OCI-M1 (cell line): ENCODE measurements around the gene GJA5.

ENCODE experiments used
- DNase-seq: peaks from one replicate; lab custom pipeline; 2025; lab: John Stamatoyannopoulos, UW

The GJA5 gene

DNA sequence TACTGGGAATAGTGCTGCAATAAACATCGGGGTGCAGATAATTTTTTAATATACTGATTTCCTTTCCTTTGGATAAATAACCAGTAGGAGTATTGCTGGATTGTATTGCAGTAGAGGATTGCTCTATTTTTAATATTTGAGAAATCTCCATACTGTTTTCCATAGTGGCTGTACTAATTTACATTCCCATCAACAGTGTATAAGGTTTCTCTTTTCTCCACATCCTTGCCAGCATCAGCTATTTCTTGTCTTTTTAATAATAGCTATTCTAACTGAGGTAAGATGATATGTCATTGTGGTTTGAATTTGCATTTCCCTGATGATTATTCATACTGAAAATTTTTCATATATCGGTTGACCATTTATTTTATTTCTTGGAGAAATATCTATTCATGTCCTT lies 31.1 kb downstream of the GJA5 start:
- no peak for DNase-seq

DNA sequence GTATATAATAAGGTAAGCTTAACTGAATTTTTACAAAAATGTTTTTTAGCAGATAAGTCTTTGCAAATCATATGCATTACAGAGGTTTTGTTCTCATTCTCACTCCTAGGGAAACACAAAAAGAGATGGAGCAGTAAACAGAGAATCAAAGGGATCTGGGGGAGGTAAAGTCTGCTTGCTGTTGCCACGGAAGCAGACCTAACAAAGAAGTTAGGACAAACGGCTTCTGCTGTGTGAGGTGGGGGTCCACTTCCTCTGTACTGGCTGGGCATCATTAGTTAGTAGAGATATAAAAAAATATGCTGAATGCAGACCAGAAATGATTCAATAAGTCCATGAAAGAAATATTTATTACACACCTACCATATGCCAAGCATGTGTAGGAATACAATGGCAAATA lies 34.2 kb downstream of the GJA5 start:
- no peak for DNase-seq

DNA sequence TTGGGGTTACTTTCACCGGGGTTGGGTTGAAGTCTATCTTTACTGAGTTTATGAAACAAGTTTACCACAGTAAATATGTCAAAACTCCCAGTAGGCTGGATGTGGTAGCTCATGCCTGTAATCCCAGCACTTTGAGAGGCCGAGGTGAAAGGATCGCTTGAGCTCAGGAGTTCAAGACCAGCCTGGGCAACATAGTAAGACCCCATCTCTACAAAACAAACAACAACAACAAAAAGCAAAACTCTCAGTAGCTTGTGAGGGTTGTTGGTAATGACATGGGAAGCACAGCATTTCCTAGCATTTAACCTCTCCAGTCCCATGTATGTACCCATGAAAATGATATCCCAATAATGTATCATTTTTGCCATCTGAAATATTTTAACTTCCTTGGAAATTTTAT lies 34.7 kb downstream of the GJA5 start:
- DNase-seq = no peak

DNA sequence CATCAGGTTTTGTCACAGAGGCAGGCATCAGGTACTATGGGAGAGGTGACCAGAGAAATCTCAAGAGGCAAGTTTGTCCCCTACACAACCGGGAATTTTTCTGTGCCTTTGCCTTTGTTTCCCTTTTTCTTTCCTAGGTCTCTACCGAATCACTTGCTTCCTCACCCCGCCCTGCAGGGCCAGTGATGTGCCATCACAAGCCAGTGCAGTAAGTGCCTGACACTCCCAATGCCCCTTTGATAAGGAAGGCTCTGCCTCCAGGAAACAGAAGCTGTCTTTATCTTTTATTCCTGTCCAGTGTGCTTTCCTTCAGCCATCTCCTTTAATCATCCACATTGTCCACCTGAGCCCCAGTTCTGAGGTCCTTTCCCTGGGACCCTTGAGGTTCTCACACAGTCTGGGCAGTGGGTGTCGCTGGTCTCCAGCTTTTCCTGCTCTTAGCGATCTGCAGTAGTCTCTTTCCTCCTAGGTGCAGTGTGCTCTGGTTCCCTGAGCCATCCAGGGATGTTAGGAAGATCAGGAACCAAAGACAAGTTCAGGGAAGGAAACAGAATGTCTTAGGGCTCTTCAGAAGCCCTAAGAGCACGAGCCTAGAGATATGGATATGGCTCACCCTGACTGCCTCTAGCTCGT lies 36.6 kb downstream of the GJA5 start:
- DNase-seq = peak; percentile 69

DNA sequence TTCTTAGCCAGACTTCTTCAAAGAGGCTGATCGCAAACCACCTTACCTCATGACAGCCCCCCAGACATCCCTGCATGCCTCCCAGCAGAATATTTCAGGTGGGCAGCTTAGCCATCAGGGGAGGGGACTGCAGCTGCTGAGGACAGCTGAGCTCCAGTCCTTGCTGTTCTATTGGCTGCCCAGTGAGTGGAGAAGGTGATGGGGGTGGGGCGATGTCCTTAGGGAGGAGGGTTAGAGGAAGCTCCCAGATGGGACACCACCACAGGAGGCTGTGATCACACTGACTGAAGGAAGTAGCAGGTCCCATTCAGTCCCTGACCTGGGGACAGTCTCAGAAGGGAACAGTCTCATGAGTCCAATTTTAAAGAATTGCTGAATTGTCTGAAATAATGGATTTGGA lies 38.3 kb downstream of the GJA5 start:
- DNase-seq = no peak

DNA sequence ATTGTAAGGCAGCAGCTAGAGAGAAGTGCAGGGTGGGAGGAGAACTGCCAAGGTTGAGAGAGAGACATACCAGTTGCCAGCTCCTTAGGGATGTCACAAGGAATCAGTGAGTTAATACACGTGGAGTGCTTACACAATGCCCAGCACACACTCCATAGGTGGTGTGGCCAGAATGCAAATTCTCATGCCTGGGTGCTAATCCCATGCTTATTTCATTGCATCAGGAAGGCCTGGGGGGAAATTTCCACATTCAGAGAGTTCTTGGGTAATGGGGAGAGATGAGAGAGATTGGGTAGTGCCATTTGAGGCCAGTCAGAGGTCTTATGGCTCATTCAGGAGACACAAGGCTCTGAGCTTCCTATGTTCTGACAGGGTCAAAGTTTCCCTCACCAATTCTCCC lies 38.7 kb downstream of the GJA5 start:
- no peak for DNase-seq

DNA sequence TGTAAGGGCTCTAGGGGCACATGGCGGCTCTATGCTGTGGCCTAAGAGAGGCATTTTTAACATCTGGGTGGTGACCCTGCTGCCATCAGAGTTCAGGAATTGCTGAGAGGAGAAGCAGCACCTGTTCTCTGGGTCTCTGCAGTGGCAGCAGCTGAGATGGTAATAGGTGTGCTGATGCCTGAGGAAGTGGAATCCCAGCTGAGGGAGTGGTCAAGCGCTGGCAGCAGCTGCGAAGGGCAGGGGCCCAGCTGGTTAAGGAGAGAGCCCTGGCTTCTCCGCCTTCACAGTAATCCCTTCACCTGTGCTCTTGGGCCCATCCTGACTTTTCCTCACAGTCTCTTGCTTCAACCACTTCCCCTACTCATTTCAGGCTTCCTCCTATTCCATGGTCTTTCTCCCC lies 39.8 kb downstream of the GJA5 start:
- no peak for DNase-seq

DNA sequence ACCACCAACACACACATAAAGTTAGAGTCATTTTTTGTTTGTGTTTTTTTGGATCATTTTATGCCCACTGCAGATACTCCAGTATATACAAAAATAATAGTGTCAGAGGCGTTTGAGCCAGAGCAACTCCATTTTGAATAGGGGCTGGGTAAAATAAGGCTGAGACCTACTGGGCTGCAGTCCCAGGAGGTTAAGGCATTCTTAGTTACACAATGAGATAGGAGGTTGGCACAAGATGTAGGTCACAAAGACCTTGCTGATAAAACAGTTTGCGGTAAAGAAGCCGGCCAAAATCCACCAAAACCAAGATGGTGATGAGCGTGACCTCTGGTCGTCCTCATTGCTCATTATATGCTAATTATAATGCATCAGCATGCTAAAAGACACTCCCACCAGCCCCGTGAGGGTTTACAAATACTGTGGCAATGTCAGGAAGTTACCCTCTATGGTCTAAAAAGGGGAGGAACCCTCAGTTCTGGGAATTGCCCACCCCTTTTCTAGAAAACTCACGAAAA lies 40.6 kb downstream of the GJA5 start:
- DNase-seq = peak; percentile 77

DNA sequence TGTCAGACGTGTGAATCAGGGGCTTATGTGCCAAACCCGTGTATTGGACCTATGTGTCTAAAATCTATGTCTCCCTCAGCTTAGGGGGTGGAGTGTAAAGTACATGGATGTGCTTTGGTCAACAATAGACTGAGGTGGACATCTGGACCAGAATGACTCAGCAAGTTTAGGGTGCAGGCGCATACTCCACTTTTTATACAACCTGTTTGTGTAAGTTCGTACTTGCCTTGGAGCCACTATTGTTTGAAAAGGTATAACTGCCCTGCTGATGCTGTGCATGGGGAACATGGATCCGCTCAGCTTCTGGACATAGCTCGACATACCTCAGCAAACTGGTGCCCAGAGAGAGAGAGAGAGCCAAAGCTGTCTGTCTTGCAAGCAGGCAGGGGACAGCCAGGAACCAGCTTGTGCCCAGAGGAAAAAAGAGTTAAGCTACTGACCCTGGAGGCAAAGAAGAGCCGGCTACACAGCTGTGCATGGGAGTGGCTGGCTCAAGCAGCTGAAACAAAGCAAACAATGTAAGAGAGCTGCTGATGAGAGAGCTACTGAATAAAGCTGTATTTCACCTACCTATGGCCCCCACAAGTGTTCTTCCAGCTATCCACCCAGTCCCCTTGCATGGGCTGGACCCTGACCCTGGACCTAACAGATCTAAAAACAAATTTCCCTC lies 41.2 kb downstream of the GJA5 start:
- DNase-seq = peak; percentile 18

DNA sequence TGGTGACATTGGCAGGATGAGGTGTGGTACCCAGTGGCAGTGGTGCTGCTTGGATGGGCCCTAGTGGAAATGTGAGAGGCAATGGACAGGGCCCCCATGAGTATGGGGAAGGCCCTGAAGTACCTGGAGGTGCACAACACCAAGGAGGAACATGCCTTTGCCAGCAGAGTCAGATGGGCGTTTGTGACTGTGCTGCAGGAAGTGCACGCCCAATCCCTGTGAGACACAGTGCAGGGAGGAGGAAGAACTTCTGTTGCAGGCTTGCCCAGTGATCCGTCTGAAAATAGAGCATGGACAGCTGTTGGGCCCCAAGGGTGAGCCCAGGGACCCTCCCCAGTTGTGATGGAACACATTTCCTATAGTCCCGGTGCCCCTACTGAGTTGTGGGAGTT lies 42.7 kb downstream of the GJA5 start:
- DNase-seq = no peak

DNA sequence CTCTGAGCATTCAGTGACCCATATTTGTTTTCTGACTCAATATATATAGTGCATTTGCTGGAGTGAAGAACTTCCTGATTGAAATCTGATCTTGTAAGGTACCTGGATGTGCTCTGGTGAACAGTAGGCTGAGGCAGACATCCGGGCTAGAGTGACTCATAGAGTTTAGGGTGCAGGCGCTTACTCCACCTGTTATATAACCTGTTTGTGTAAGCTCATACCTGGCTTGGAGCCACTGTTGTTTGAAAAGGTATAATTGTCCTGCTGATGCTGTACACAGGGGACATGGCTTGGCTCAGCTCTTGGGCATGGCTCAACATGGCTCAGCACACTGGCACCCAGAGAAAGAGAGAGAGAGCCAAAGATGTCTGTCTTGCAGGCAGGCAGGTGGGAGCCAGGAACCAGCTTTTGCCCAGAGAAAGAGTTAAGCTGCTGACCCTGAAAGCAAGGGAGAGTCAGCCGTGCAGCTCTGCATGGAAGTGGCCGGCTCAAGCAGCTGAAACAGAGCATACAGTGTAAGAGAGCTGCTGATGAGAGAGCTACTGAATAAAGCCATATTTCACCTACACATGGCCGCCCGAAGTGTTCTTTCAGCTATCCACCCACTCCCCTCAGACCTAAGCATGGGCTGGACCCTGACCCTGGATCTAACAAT lies 43.2 kb downstream of the GJA5 start:
- DNase-seq = no peak

DNA sequence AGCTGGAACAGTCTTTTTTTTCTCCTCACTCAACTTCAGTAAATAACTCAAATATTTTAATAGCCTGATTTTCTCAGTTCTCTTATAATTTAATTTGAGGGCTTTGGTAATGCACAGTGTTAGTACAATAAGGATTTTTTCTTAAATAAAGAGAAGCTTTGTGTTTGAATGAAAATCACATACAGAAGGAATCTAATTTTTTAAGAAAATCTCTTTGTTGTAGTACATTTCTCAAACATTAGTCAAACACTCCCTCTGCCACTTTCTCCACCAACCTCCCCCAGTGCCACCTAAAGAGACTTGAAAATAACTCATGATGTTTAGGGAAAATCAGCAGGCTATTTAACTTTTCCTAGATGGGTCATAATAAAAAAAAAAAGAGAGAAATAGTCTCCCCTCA lies 47.8 kb downstream of the GJA5 start:
- no peak for DNase-seq
